NCI-H82 treated with DMSO at 0.1 percent for 48 hours (cell line): ENCODE data around the gene GGCX.

Experiments used
- DNase-seq: peaks from one replicate; lab custom pipeline; 2025; ENCODE audit not compliant: unreplicated experiment; lab: John Stamatoyannopoulos, UW

Gene GGCX

DNA sequence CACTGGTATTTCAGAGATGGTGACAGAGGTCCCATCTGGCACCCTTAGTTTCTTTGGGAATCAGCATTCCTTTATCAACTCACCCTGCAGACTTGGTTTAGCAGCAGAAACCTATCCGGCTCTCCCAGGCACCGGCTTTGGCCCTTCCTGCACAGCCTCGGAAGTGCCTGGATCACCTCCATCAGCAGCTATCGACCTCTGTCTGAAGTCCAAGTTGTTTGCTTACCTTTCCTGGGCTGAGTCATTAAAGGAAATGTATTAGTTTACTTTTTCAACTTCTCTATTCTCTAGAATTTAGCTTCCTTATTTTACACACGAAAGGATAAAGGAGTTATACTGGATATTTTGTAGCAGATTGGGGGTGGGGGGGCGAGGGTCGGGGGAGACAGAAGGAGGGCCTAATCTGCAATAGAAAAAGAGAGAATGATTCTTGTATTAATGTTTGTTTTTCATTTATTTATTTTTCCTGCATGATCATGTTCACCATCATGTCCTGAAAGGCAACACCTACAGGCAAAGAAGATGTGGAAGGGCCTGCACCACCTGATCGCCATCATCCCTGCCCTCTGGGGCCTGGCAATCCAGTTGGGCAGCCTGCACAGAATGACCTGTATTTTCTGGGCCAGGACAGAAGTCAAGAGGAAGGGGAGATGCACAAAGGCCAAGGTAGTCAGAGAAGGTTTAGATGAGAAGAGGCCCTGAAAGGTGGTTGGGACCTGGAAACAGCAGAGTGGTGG is 44.5 kb downstream of the GGCX start:
- DNase-seq, result no peak

DNA sequence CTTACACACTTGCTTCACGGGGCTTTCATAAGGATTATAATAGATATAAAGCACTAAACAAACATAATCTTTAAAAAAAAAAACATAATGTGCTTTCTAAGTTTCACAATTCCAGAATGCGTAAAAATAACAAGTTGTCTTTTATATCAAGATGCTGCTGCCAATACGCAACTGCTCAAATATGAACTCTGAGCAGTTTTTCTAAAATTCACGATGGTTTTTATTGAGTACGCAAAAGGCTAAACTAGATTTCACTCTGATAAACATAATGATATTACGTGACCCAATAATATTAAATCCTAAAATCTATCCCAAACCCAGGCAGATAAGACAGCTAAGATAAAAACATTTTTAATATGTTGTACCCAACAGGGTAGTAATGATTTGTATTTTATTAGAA is 47.0 kb downstream of the GGCX start:
- no peak for DNase-seq

DNA sequence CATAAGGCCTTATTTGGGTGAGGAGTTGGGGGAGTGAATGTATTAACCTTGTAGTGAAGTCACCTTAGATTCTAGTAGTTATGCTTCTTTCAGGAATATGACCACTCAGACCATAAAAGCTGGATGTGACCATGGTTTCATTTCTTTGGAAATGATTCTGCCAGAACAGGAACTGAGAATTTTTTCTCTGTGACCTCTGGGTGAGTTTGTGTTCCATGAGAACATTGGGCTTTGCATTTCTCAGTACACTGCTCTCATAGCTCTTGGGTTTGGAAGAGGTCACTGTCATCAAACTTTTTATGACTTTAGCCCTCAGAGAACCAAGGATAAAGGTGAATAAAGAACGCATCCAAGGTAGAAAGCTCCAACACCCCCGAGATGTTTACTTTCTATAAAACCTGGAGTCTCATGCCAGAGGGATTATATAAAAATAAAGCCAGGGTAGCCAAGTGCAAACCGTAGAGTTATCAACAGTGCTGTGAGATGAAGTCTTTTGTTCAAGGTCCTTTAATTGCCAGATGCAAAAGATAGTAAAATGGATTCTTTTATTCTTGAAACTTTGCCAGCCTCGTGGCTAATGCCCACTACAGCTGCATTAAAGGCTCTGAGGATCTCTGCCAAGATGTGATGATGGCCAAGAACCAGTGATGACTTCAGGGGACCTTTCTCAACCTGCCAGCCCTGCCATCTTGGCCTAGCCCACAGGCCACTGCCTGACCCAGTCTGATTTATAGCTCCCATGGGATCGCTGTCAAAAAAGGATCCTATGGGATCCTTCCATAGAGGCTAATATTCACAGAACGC is 50.1 kb downstream of the GGCX start:
- no peak for DNase-seq

DNA sequence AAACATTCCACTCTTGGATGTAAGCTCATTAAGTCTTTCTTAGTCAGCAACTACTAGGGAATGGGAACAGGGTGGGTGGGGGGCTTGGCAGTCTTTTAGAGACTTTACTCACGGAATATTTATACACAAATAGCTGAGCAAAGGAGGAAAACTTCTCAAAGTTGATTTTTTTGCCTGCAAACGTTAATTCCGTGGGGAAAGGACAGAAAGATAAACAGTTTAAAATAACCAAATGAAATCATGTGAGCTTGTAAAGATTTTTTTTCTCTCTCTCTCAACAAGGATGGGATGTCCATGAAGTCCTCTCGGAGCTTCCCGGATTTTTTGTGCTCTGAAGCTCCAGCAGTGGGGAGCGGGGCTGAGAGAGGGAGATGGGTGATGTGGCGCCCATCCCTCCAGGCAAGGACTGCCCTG is 54.5 kb downstream of the GGCX start:
- DNase-seq, result no peak

DNA sequence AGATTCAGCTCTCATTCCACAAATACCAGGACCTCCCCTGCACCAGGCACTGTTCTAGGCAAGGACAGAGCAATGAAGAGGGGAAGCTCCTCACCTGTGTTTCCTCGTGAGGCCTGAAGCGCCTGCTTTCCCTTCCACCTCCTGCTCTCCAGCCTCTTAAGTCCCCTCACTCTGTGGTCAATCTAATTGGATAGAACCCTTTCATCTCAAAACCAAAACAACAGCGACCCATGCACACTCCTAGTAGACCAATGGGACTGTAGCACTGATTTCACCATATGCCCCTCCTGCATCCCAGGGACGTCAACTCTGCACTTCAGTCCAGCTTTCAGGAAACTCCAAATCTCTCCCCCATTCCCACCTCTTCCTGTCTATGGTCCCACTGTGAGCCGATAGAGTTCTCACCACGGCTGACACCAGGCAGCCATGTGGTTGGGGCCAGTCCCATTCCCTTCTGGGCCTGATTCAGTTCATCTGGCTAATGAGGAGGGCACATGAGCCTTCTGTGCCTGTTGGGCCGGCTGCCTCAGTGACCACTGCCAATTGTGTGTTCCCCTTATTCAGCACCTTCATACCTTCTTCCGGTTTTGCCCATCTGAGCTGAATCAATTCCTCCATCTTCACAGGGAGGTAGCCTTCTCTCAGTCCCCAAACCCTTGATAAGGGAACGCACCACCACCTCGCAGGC is 55.6 kb downstream of the GGCX start:
- peak; percentile 92 for DNase-seq

DNA sequence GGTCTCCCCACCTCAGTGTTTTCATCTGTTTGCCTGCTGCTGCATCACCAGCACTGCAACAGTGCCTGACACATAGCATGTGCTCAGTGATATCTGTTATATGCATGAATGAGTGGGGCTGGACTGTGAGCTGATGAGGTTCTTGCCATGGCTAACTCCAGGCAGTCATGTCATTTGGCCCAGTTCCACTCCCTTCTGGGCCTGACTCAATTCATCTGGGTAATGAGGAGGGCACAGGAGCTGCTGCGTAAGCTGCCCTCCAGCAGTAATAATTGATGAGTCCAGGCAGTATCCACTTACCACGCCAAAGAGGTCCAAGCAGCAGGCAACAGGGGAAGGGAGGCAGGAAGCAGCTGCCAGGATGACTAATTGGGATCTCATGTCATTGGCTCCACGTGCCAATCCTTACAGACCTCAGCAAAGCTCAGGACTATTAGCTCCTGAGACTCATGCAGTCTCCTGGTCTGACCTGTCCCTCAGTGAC is 56.5 kb downstream of the GGCX start:
- peak; percentile 87 for DNase-seq

DNA sequence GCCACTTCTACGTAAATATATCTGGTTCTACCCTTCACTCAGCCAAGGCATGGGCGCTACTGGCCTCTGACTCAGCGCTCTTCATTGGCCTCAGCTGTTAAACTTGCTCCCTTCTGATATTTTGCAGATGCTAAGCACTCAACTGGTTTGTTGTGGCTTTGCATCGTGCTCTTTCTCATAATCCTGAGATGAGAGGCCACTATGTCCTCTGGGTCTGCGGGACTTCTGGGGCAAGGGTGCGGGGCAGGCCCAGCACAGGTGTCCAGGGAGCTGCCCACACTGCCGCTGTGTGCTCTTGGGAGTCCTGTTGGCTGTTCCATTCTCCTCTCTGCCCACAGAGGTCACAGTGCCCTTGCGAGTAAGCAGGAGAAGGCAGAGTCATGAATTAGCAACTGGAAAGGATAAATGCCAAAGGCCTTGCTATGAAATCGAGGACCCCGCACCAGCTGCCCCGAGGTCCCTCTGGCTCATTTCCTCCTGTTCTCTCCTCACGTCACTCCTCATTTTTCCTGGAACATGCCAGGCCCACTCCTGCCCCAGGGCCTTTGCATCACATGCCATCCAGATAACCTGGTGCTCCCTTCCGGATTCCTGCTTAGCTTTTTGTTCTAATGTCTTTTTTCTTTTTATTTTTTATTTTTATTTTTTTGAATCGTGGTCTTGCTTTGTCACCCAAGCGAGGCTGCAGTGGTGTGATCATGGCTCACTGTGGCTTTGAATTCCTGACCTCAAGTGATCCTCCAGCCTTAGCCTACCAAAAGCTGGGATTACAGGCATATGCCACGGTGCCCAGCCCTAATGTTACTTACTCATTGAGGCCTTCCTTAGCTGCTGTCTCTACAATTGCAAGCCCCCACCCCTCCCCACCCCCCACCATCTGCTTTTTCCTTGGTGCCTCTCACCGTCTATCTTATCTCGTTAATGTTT is 57.2 kb downstream of the GGCX start:
- DNase-seq, result peak; percentile 96

DNA sequence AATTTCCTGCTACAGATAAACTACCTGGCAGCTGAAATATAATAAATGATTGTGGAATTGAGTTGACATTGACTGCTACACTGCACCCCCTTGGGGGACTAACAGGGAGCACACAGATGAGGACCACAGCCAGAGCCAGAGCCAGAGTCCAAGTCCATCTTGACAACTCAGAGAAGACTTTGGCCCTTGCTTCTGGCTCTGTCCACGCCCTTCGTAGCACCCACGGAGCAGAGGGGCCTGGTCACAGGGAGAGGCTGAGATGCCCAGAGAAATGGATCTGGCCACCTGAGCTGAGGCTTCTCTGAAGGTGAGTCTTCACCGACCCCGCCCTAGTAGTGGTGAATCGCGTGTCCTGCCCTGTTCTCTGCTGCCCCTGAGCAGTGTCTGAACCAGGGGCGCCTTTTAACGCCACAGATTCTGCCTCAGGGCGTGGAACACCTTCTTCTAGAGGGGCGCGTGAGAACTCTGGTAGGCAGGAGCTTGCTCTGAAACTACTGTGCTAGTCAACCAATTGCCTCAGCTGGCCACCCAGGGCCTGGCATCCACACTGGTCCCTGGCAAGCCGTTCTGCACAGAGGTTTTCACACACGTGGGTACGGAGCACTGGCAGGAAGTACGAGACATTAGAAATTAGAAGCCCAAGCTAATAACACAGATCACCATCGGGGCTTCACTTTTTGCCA is 58.0 kb downstream of the GGCX start:
- DNase-seq, result no peak

DNA sequence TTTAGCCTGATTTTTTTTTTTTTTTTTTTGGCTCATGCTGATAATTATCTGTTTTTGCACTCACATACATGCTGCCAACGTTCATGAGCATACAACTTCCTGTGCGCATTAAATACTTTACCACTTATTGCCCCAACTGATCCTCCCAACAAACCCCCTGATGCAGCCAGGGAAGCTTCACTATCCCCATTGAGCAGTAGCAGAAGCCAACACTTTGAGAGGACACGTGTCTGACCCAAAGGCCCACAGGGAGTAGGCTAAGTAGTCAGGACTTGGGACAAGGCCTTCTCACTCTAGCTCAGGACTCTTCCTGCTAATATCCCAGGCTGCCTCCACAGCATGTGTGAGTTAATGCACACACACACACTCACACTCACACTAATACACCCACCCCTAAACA is 58.6 kb downstream of the GGCX start:
- no peak for DNase-seq

DNA sequence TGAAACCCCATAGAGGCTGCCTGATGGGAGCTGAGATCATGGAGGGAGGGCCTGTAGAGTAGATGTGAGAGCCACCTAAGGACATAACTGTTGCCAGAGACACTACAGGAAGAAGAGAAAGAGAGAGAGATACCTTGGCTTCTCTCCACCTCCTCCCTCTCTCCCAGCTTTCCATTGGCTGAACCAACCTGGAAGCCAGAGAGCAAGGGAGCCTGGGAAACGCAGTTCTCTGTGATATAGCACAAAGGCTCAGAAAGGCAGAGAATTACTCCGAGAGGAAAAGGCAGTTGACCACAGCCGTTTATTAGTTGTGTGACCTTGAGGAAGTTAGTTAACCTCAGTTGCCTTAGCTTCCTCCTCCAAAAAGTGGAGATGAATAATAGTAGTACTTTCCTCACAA is 60.0 kb downstream of the GGCX start:
- DNase-seq, result no peak

DNA sequence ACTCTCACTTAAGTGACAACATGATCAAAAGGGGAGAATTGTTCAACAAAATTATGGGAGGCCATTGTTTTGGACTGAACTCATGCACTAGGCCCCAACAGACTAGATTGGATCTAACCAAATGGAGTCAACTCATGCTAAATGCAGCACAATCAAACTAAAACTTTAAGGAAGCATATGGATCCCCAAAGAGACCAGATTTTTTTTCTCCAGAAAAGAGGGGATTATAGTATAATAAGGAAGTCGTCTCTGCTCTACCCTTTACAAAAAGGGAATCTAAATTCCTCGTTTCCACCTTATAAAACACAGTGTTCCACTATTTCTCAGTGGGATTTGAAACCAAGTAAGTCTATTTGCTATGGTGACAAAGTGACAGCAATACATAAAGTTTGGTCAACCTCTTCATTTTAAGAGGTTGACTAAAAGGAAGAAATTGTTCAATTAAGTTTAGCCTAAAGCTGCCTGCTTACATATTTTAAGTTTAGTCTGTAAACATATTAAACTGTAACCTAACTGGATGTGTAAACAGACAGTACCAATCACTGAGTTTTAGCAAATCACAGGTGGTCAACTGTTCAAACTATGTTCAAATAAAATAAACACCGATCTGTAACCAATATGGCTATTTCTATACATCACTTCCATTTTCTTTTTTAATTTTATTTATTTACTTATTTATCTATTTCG is 63.2 kb downstream of the GGCX start:
- DNase-seq, result no peak

DNA sequence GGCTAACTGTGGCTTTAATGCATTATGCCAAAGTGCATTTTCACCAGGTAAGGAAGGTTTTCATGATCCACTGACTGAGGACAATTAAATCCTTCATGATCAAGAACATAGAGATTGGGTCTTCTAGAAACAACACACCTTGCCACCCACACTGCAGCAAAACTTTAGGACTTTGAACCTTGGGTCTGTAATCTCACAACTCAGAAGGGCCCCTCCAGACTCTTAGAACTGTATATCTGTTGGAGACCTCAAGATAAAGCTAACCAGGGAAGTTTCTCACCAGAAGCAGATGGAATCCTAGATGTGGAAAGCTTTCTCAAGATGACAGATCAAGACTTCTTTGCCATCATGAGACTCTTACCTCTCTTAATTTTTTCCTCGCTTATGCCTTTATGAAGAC is 64.9 kb downstream of the GGCX start:
- DNase-seq, result no peak
